Stimulated activated CD4-positive, alpha-beta T cell treated with anti-CD3 and anti-CD28 coated beads, Interleukin-1b, Interleukin-23, amount 100 ng/mL, for 24 hours (primary cell): Measurements from ENCODE around the gene SDR39U1.

Source experiments
- DNase-seq, 4 experiments: peaks; one replicate each; pipeline ENCODE4 v3.0.0-alpha.2; 2020; ENCODE audit warnings: low read depth in 4 of 4, low spot score in 1 of 4

Gene SDR39U1

DNA sequence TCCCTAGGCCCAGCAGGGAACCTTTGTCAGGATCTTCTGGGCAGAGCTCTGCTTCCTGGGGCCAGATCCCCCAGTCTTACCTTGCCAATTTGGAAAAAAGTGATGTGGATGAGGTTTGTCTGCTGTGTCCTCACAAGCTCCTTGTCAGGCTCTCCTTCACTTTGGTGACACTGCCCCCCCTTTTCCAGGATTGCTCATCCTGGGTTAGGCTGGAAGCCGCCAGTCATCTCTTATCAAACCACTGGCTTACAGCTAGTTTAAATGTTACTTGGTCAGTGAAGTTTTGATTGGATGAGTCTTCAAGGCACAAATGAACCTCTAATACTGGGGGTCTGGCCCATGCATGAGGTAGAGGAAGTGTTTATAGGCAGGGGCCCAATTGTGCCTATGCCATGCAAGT, 28.5 kb downstream of the SDR39U1 start:
- no peak for DNase-seq

DNA sequence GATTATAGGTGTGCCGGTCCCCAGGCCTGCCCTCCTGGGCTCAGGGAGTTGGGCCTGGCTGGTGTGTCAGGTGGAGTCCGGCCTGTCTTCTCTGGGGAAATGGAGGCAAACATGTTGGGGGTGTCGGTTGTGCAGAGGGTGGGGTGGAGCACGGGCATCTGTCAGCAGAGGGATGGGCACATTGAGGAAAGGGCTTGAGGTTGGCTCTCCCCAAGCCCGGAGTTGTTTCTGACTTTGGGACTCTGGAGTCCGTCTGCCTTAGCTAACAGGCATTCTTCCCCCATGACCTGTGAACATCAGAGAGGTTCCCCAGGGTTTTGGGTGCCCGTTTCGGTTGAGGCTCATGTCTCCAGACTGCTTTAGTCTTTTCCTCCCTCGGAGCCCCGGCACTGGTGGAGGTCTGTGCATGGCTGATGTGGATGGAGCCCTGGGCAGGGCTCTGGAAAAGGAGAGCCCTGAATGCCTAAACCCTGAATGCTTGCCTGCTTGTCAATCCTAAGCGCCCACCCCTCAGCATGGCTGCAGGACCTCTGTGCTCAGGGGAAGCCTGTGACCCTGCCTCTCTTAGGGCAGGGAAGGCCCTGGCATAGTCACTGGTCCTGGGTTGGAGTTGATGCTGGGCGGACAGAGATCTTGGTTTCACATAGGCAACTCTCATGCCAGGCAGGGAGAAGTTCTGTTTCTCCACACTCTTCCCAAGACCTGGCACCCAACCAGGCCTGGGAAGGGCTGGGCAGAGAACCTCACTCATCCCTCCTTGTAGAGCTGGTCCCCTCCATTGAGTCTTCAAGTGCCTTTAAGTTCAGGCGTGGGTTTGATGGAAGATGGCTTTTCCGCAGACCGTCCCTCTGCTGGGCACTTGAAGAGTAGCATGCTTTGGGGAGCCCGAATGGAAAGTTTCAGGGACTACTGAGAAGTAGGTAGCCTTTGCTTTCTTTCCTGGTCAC, 30.9 kb downstream of the SDR39U1 start:
- no peak for DNase-seq

DNA sequence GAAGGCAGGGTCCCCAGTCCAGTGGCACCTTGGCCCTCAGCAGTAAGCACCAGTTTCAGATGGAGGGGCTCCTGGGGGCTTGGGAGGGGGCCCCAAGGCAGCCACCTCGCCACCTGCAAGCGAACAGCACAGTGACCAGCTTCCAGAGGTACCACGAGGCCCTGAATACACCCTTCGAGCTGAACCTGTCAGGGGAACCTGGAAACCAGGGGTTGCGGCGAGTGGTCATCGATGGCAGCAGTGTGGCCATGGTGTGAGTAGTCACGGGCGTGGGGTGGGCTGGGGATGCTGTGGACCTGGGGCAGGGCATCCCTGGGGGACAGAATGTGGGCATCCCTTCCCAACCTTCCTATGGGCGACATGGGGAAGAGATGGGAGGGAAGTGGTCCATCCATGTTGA, 32.6 kb downstream of the SDR39U1 start:
- DNase-seq, result no peak

DNA sequence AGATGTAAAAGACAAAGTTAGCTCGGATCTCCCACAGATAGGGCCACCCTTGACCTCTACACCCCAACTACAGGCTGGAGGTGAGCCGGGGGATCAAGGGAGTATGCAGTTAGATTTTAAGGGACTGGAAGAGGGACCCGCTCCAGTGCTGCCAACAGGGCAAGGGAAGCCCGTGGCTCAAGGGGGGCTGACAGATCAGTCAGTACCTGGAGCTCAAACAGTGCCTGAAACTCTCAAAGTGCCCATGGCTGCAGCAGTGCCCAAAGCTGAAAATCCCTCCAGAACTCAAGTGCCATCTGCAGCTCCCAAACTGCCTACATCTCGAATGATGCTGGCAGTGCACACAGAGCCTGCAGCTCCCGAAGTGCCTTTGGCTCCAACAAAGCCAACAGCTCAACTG, 33.4 kb downstream of the SDR39U1 start:
- DNase-seq, result no peak

DNA sequence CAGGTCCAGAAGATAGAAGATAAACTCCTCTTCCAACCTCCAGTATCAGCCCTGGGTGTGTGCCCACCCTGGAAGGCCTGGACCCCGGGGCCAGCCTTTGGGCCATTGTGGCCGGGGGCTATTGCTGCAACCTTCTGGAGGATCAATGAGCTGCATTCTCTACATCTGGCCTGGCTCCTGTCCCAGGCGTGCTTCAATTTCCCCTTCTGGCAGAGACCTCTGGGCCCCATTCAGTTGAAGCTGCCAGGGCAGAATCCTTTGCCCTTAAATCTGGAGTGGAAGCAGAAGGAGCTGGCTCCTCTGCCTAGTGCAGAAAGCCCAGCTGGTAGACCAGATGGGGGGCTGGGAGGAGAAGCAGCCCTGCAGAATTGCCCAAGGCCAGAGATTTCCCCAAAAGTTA, 33.8 kb downstream of the SDR39U1 start:
- DNase-seq, result no peak

DNA sequence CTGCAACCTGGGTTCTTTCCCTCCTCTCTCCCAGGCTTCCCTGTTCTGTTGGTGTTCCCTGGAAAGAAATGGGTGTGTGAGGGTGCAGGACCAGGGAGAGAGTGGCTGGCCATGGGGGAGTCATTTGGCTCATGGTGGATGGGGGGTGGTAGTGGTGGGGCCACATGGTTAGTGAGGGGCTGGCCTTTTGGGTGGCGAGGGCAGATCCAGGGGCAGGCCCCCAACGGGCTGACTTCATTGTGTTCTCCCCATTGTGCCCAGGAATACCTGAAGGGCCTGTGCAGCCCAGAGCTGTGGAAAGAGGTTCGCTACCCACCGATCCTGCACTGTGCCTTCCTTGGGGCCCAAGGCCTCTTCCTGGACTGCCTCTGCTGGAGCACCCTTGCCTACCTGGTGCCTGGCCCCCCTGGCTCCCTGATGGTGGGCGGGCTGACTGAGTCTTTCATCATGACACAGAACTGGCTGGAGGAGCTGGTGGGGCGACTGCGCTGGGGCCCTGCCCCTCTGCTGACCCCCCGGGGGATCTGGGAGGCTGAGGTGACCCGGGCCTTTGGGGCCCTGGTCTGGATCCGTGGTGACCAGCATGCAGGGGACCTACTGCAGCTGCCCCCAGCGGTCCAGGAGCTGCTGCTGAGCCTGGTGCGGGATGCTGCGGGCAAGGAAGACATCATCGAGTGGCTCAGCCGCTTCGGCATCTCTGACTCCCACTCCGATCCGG, 34.8 kb downstream of the SDR39U1 start:
- no peak for DNase-seq

DNA sequence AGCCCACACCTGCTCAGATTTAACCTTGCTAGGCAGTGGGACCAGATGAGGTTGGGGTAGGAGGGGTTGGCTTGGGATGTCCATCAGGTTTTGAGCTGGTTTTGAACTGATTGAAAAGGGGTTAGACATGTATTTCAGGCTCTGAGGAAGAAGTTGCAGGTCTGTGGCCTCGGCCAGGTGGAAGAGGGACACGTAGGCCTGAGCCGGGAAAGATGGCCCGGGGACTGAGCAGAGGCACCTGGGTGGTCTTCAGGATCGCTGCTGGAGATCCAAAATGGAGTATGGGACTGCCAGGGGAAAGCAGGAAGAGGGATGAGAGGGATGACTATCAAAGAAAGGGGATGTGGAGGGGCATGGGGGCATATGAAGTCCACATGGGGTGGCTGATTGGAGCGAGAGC, 36.2 kb downstream of the SDR39U1 start:
- DNase-seq, result no peak

DNA sequence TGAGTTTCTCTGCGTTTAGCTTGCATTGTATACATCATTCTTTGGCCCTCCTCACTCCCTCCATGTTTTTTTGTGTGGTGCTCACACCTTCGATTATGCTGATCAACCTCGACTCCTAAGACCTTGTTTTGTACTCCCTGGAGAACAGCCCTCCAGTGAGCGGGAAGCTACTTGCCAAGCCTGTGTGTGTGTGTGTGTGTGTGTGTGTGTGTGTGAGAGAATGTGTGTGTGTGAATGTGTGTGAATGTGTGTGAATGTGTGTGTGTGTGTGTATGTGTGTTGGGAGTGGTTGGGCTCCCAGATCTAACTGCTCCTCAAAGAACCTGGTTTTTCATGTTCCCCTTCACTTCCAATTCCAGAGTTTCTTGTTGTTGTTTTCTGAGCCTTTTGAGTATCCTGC, 37.8 kb downstream of the SDR39U1 start:
- DNase-seq, result no peak

DNA sequence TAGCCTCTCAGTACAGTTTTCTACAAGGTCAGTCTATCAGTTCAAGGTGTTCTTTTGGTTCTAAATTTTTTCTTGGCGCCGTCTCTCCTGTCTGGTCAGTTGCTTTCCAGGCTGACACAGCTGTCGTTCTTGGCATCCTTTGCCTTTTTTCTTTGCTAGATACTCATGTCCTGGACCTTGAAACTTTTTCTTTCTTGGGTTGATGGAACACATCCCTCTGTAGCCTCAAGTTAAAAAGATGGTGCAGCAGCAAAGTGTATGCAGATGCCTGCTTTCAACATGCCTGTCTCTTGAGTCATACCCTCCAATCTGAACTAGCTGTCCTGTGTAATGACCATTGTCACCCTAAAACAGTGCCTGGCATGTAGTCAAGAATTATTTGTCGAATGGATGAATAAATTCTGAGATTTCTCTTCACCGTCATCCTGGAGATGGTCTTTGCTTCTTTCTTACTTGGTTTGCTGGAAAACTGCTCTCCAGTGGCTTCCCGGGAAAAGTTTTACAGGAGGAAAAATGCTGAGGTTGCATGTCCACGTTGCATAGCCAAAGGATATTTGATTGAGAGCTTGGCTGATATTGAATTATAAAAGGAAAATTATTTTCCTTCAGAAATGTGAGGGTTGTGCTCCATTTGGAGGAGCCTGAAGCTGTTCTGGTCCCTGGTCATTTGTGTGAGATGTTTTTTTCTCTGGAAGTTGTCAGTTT, 39.1 kb downstream of the SDR39U1 start:
- no peak for DNase-seq

DNA sequence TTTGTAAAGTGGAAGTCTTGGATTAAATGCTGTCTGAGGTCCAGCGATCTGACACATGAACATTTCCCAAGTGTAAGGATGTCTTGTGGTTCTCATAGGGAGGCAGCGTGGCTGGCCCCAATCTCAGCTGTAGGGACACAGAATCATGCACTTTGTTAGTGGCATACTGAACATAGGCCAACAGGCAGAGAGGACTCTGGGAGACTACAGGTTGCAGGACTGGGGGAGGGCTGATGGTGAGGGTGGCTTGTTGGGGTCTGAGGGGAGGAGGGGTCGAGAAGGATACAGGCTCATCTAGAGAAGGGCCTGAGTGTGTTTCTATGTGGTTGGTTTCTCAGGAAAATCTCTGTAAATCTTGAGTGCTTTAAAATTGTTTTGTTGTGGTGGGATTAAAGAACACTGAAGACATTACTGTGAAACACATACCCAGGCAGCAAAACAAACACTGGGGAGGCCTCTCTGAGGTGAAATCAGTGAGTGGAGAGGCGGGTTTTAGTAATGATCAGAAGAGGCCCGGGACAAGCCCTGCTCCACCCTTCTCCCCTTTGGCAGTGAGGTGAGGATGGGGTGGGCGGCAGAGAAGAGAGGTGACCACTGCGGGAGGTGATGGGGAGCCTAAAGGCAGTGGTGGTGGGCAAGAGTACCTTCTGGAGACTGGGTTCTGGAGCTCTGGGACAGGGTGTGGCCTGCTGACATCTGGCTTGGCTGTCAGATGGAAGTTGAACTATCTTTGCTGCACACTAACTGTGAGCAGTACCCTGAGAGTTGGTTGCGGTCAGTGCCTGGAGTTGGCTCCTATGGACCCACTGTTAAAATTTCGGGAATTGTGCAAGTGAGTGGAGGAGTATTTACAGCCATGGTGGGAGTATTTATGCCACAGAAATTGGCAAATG, 40.5 kb downstream of the SDR39U1 start:
- no peak for DNase-seq

DNA sequence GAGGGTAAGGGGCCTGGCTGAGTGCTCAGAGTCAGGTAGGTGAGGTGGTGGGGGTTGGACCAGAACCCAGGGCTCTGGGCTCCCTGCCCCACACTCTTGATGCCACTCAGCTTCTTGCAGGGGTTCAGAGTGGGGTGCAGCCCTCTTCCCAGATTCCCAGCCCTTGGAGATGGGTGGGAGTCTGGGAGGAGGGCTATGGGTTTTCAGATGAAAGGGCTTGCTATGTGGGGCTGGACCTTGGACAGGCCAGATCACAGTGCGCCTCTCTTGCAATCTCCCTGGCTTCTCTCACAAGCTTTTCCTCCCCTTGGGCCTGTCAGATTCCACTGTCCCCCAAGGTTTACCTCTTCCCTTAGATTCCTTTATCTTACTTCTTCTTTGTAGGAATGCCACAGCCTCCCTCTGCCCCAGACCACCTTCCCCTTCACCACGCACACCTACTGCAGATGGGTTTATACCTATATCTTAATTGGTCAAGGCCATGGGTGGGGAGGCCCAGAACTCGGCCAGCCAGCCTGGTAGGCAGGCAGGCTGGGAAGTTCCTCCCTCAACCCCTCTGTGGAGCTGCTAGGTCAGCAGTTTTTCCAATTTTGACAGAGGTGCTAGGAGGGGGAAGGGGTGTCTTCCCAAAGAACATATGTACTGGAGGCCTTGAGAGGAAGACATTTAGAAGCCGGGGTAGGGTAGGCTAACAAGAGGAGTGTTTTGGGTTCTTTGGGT, 42.4 kb downstream of the SDR39U1 start:
- DNase-seq, result no peak

DNA sequence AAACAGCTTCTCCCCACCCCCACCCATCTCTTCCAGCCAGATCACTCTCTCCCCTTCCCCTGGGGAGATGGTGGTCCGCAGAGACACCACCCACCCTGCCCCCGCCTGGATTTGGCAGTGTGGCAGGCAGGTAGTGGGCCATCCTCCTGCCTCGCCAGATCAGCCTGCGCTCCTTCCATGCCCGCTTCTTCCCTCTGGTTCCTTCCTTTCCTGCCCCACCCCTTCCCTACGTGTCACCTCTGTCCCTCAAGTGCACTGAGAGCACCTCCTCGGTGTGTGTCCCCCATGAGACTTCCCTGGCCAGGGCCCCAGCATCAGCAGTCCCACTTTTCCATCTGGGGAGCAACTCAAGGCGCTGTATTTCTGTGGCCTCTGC, 43.1 kb downstream of the SDR39U1 start:
- no peak for DNase-seq

DNA sequence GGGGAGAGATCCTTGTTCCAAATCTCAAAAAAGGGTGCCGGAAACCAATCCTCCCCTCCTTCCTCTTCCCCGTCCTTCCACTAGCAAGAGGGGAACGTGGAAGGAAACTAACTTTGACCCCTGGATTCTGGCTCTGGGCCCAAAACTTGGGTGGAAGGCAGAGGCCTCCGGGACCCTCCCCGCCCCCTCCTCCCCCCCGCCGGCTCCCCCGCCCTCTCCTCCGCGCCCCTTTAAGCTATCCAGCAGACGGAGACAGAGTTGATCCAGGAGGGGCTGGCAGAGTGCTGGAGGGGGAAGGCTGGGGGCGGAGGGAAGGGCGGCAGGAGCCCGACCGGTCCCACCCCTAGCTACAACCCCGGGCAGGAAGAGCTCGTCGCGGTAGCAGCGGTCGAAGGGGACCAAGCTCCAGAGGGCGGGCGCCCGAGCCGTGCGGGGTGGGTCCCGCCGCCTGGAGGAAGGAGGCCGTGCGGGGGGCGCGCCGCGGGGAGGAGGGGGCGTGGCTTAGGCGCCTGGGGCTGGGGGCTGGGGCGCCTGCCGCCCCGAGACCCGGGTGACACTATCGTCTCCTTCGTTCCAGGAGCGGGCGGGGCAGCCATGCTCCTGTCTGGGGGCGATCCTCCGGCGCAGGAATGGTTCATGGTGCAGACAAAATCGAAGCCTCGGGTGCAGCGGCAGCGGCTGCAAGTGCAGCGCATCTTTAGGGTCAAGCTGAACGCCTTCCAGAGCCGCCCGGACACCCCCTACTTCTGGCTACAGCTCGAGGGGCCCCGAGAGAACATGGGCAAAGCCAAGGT, 43.7 kb downstream of the SDR39U1 start, which contains the start of gene NYNRIN:
NYNRIN (plus strand) TSS at position 351 of the 794 bp plus-strand sequence; CDS start at position 595, 244 bp downstream.
- DNase-seq, result peak in 1 of 4 experiments; percentile 13

DNA sequence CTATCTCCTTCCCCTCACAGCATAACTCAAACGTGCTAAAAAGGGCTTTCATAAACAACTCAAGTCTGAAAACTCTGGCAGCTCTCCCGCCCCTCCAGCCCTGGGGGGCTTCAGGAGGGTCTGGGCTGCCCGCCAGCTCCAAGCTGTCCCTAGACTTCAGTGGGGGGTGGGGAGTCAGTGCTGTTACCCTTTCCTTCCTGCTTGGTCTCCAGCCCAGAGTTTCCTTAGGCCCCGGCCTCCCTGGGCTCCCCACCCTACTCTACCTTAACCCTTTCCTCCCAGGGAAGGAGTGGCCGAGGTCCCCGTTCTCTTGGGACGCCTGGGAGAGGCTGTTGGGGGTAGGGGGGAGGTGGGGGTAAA, 44.3 kb downstream of the SDR39U1 start:
- DNase-seq, result no peak

DNA sequence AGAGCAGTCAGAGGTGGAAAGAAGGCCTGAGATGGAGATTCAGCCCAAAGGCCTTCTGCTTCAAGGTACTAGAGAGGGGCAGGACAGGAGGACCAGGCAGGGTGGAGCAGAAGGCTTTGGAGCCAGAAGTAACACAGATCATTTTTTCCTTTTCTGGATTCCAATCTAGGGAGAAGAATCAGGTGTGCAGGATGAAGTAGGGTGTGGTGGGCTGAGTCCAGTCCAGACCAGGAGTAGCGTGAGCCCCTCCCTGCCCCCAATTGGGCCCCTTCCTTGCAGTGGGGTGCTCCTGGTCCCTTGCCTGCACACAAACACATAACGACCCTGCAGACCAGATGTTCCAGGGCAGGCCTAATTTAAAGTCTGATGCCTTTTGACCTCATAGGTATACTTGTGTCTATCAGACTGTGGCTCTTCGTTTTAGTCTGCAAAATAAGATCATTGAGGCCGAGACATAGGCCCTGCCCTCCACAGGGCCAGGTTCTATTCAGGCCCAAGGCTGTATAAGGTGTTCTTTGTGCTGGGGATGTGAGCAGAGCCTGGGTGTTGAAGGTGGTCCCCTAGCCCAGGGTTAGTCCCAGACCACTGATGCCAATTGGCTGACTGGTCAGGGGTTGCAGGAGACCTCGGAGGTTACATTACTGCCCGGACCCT, 44.8 kb downstream of the SDR39U1 start:
- DNase-seq, result no peak

DNA sequence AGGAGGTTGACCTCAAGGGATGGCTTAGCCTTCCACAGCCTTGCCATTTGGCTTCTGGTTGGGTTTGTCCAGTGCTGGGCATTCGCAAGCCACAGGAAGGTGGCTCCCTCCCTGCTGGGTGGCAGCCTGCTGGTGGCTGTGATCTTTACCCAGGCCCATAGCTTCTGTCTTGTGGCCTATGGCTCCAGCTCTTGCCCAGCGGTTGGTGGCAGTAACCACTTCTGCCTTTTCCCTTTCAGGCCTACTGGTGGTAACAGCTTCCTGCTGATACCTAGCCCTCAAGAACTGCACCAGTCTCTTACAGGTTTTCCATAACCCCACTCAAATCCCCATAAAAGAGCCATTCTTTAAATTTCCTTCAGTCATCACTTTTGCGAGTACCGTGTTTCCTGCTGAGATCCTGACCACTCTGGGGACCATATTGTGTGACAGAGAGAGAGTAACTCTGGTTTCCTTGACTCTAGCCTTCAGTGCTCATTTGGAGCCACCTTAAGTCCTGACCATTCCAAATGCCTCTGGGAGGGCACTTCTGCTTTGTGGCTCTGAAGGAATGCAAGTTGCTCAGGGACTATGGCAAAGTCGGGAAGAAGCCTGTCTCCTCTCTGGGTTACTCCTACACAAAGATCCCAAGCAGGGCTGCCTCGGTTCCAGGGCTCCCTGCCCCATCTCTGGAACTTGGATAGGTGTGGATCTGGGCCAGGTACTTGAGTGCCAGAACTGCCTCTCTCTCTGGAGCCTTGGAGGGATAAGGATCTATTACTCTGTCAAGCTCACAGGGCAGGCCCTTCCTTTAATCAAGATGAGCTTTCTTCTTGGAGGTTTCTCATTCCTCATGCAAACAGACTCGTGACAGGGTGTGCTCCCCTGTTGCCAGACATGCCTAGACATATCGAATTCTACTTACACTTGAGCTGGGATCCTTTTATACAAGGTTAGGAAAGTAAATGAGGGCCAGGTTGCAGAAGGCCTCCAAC, 46.7 kb downstream of the SDR39U1 start:
- DNase-seq, result no peak

DNA sequence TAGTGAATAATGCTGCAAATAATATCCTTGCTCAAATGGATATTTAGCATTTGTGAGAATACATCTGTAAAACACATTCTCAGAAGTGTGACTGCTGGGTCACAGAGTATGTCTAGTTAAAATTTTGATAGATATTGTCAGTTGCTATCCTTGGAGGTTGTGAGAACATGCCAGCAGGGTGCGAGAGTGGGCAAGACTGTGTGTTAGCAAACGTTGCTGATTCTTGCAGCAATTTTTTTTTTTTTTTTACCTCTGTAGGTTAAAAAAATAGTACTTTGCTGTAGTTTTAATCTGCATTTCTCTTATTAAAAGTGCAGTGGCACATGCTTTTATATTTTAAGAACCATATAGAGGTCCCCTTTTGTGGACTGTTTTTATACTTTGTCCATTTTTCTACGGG, 48.3 kb downstream of the SDR39U1 start:
- DNase-seq, result no peak
